Kidney (tissue), 14 donors: ENCODE data around the gene SYT17. TPM values are rescaled to one million over a fixed set of nuclear protein-coding genes. Genes with fewer than 3 reads are reported as not detected.

ENCODE experiments used
- DNase-seq, 5 donors: peaks; one replicate each; pipeline ENCODE4 v3.0.0-alpha.2; 2013 to 2020
- FAIRE-seq: peaks from 2 replicates; lab custom pipeline; 2012; peaks lifted over from hg19 to GRCh38; lab: Jason Lieb, UNC
- H3K27ac ChIP-seq, 2 donors: one replicate each; pipeline ENCODE4 v1.7.0; 2013; ENCODE audit warnings: low read depth in 2 of 2, low read length in 2 of 2, inconsistent platforms in 1 of 2
- H3K27me3 ChIP-seq: one replicate; pipeline ENCODE4 v1.7.1; 2013; ENCODE audit warnings: low read length, inconsistent platforms; ENCODE audit not compliant: control insufficient read depth, insufficient read depth
- H3K36me3 ChIP-seq, 3 donors: one replicate each; pipeline versions ENCODE4 v1.7.0 to v1.7.1; 2013; ENCODE audit warnings: low read length in 3 of 3, control low read depth in 1 of 3, inconsistent platforms in 1 of 3; ENCODE audit not compliant: insufficient read depth in 3 of 3, control insufficient read depth in 2 of 3
- H3K4me1 ChIP-seq, 3 donors: one replicate each; pipeline versions ENCODE4 v1.7.0 to v1.7.1; 2013; ENCODE audit warnings: low read length in 3 of 3, inconsistent platforms in 1 of 3, low read depth in 1 of 3; ENCODE audit not compliant: control insufficient read depth in 2 of 3, insufficient read depth in 2 of 3
- H3K4me3 ChIP-seq, 3 donors: one replicate each; pipeline versions ENCODE4 v1.7.0 to v1.8.1; 2013; ENCODE audit warnings: low read length in 3 of 3, control low read depth in 1 of 3, inconsistent platforms in 1 of 3
- H3K9ac ChIP-seq, 3 donors: one replicate each; pipeline versions ENCODE4 v1.7.0 to v1.7.1; 2013; ENCODE audit warnings: low read length in 3 of 3, control low read depth in 1 of 3, inconsistent platforms in 1 of 3
- H3K9me3 ChIP-seq, 3 donors: one replicate each; pipeline versions ENCODE4 v1.7.0 to v1.7.1; 2013; ENCODE audit warnings: low read length in 3 of 3, control low read depth in 1 of 3, inconsistent platforms in 1 of 3; ENCODE audit not compliant: control insufficient read depth in 2 of 3, insufficient read depth in 1 of 3
- intact Hi-C: fragments of 100-400 bp; cut with DNase I; formaldehyde crosslinking; loops from one replicate; pipeline ENCODE4 v1.11.1; 2022
- polyA plus RNA-seq: library from polyadenylated mRNA; stranded (reverse); fragments of 350-450 nt; fragmentation: Illumina TruSeq; extraction: RNeasy Lipid Tissue Mini Kit (QIAGEN cat#74804); gene quantifications from one replicate; pipeline ENCODE4 v1.2.3, GENCODE V29; 2014; ENCODE audit warnings: low read depth, low replicate concordance; ENCODE audit not compliant: insufficient read depth
- total RNA-seq: library from RNA; stranded (reverse); fragmentation: NEBNext Ultra II Directional; extraction: Animal tissue kit (Norgen Biotek cat#: 25700); gene quantifications from one replicate; pipeline ENCODE4 v1.2.1, GENCODE V29; 2021
- TF ChIP-seq, protein P1 (sequence below): IDR thresholded peaks from 3 replicates; pipeline ENCODE4 v1.5.1; 2012; ENCODE audit warnings: mild to moderate bottlenecking, moderate library complexity, borderline replicate concordance; ENCODE audit not compliant: insufficient read depth; ENCODE audit errors: extremely low read depth
- donor health status: control.
- donor health status: control.
- donor health status: control.
- donor health status: control.
- donor health status: control.
- donor health status: DM: yes; HTN: yes; CAD: no.
- donor health status: Normal renal cell carcinoma (clear cell type).

Gene SYT17
- total and polyA plus RNA-seq, 2 donors from 2014 or later, result 5.8 to 8.8 TPM

- FAIRE-seq (no peak), DNase-seq (no peak)
- H3K36me3 ChIP-seq, result no peaks in the 10 kb centered on the region
- TF ChIP-seq, protein P1, sequence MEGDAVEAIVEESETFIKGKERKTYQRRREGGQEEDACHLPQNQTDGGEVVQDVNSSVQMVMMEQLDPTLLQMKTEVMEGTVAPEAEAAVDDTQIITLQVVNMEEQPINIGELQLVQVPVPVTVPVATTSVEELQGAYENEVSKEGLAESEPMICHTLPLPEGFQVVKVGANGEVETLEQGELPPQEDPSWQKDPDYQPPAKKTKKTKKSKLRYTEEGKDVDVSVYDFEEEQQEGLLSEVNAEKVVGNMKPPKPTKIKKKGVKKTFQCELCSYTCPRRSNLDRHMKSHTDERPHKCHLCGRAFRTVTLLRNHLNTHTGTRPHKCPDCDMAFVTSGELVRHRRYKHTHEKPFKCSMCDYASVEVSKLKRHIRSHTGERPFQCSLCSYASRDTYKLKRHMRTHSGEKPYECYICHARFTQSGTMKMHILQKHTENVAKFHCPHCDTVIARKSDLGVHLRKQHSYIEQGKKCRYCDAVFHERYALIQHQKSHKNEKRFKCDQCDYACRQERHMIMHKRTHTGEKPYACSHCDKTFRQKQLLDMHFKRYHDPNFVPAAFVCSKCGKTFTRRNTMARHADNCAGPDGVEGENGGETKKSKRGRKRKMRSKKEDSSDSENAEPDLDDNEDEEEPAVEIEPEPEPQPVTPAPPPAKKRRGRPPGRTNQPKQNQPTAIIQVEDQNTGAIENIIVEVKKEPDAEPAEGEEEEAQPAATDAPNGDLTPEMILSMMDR, result no peak
- no peaks in the 10 kb centered on the region for H3K4me1 ChIP-seq
- intact Hi-C loops, result no loop called here
- H3K9ac ChIP-seq, result no peak overlapping the region
- H3K27ac ChIP-seq, result no peak overlapping the region
- H3K27me3 ChIP-seq, result no peaks in the 10 kb centered on the region
- H3K9me3 ChIP-seq, result peaks cover 0 to 8% (median 0%) of the 10 kb centered on the region in 3 donors
- H3K4me3 ChIP-seq, result no peak overlapping the region
Measured at GRCh38 chr16:19152042-19152441, 16.0 kb upstream of the SYT17 start.

DNA sequence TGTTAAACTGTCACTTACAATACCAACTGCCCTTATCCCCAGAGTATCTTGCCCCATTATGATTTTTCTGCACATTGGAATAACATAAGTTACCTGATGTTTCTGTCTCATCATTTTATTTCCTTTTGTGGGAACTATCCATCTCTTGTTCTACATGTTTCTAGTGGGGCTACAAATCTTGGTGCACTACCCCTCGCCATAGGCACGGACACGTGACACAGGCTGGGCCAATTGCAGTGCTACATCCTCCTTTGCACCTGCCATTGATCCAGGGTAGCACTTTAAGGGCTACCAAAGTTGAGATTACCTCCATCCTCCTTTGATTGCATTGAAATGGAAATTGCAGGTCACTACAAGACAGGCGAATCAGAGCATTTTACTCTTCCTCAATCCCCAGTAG is 14.2 kb upstream of the SYT17 start:
- peaks cover 0 to 5% (median 0%) of the 10 kb centered on the region in 3 donors for H3K9me3 ChIP-seq
- no peak overlapping the region for H3K27ac ChIP-seq
- TF ChIP-seq, protein P1, result no peak
- FAIRE-seq, result no peak
- H3K9ac ChIP-seq, result no peak overlapping the region
- no peak overlapping the region for H3K4me3 ChIP-seq
- no peak for DNase-seq
- no peaks in the 10 kb centered on the region for H3K36me3 ChIP-seq
- intact Hi-C loops, result no loop called here
- no peaks in the 10 kb centered on the region for H3K4me1 ChIP-seq
- no peaks in the 10 kb centered on the region for H3K27me3 ChIP-seq

GRCh38 chr16:19162085-19162484 is 6.0 kb upstream of the SYT17 start:
- TF ChIP-seq, protein P1, result no peak
- Histone ChIP-seq H3K4me3 (no peak overlapping the region), H3K9ac (no peak overlapping the region), H3K27ac (no peak overlapping the region), H3K4me1 (no peaks in the 10 kb centered on the region), H3K27me3 (no peaks in the 10 kb centered on the region), H3K36me3 (no peaks in the 10 kb centered on the region), H3K9me3 (peaks cover 0 to 4% (median 0%) of the 10 kb centered on the region in 3 donors)
- intact Hi-C loops, result no loop called here
- FAIRE-seq, result no peak
- no peak for DNase-seq

DNA sequence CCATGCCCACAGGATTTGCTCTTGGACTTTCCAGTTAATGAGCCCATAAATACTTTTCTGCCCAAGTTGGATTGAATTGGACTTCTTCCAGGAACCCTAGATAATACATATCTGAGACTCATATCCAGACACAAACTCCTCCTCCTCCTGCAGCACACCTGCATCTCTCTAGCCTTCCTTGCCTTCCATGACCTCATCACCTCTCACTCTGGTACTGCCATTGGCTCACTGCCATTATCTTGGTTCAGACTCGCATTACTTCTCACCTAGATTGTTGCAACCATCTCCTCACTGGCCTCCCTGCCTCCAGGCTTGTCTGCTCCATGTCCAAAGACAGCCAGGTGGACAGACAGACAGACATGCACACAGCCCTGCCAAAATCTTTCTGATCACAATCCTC is 4.8 kb upstream of the SYT17 start:
- intact Hi-C loops, result no loop called here
- no peak for FAIRE-seq

More for the DNA sequence above, 4.8 kb upstream of the SYT17 start:
- Histone ChIP-seq H3K27ac (no peak overlapping the region), H3K27me3 (no peaks in the 10 kb centered on the region), H3K36me3 (no peaks in the 10 kb centered on the region), H3K4me3 (no peak overlapping the region), H3K9me3 (peaks cover 0 to 4% (median 0%) of the 10 kb centered on the region in 3 donors), H3K9ac (no peak overlapping the region), H3K4me1 (no peaks in the 10 kb centered on the region)
- DNase-seq, result no peak
- TF ChIP-seq, protein P1, result no peak
